Stimulated activated naive B cell treated with anti-CD40 and anti-IgM and Interleukin-4, amounts not matched to agents 10 μg/mL and 1 μg/mL and 100 μg/mL, for 72 hours (primary cell): Measurements from ENCODE around the gene INSIG2.

Experiments used
- ATAC-seq, 2 donors: fragments of 150-1000 bp; cut with Tn5 transposase; replicated peaks; 2 replicates each; pipeline ENCODE4 v1.10.0; 2021; ENCODE audit warnings: moderate library complexity in 1 of 2
- DNase-seq: peaks from one replicate; pipeline ENCODE4 v3.0.0; 2021
- H3K27ac Mint-ChIP-seq: one replicate; pipeline ENCODE4 v1.8.0; 2022; ENCODE audit warnings: mild to moderate bottlenecking, mixed read lengths
- H3K27me3 Mint-ChIP-seq, 2 donors: one replicate each; pipeline ENCODE4 v1.8.0; 2022; ENCODE audit warnings: mixed read lengths in 2 of 2
- H3K36me3 Mint-ChIP-seq, 2 donors: one replicate each; pipeline ENCODE4 v1.8.0; 2022; ENCODE audit warnings: mixed read lengths in 2 of 2, mild to moderate bottlenecking in 1 of 2
- H3K4me1 Mint-ChIP-seq, 2 donors: one replicate each; pipeline ENCODE4 v1.8.0; 2022; ENCODE audit warnings: mixed read lengths in 2 of 2, mild to moderate bottlenecking in 1 of 2
- H3K4me3 Mint-ChIP-seq, 2 donors: one replicate each; pipeline ENCODE4 v1.8.0; 2022; ENCODE audit warnings: mild to moderate bottlenecking in 2 of 2, mixed read lengths in 2 of 2, moderate library complexity in 1 of 2
- H3K9me3 Mint-ChIP-seq, 2 donors: one replicate each; pipeline ENCODE4 v1.8.0; 2022; ENCODE audit warnings: mixed read lengths in 2 of 2, mild to moderate bottlenecking in 1 of 2

The INSIG2 gene

DNA sequence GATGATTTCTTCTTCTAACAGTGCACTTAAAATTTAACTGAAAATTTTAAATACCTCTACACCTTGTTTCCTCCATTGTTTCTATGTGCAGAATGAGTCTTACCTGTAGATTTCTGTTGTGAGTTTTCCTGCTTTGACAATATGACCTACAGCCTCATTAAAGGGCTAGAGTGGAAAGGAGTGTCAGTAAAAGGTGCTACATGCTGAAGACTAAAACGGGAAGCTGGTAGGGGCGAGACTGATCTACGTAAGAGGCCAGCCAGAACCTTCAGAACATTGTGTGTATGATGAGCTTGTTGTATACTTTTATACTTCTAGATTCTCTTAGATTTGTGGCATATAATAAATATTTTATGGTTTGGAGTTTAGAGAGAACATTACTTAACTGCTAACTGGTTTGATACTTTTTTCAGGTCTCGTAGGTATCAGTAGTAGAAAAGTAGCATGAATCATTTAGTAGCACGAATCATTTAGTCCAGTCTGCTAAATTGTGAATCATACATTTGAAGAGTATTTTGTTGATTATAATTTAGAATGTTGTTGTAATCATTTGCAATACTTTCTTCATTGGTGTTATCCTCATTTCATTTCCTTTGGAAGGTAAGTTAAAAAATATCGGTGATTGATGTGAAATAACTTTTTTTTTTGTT lies 14.3 kb downstream of the INSIG2 start:
- Mint-ChIP-seq H3K9me3 (no peaks in the 10 kb centered on the region), H3K4me1 (peaks cover 13 to 20% of the 10 kb centered on the region in 2 donors), H3K27me3 (no peaks in the 10 kb centered on the region), H3K4me3 (no peak overlapping the region), H3K27ac (no peak overlapping the region), H3K36me3 (peaks cover 19 to 25% of the 10 kb centered on the region in 2 donors)
- DNase-seq (no peak), ATAC-seq (no peak)

DNA sequence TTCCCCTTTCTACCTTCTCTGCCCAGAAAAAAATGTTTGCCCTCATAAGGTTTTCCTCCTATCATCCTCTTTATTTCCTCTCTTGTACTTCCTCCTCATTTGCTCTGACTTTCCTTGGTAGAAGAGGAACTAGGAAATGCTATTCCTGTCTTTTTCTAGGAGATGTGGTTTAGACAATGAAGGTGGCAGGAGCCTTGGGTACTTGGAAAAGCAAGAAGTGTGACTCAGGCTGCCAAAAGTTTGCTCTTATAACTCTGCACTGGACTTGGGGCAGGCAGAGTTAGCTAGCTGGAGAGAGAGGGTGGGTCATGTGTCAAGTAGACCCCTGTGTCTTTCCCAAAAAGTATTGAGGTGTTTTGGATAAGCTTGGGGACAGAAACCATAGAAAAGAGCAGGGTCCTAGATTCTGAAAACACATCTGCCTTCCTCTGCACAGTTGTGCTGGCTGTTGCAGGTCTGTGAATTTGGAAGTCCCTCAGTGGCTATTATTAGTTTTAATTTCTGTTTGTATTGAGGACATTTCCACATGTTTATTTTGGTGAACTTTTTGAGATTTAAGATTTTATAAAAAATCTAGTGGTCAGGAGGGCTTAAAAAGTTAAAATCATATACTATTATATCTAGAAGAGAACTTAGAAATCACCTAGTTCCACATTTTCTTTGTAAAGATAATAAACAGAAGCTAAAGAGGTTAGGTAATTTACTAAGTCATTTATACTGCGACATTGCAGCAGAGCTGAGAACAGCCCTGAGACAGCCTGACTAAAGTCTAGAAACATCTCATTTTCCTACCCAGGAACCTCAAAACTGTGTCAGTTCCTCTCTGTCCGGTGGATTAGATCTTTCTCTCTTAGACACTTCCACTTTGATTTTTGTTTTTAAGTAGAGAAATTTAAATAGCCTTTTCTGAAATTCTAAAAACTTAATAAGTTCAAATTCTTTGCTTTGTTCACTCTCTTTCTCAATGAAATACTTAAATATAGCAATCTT lies 16.0 kb downstream of the INSIG2 start:
- DNase-seq: no peak
- peaks cover 21 to 27% of the 10 kb centered on the region in 2 donors for H3K36me3 Mint-ChIP-seq
- no peaks in the 10 kb centered on the region for H3K27me3 Mint-ChIP-seq
- peaks cover 8 to 13% of the 10 kb centered on the region in 2 donors for H3K4me1 Mint-ChIP-seq
- peak overlapping the region; percentile 4 for H3K27ac Mint-ChIP-seq
- peak overlapping the region; percentile 37 to 45 for H3K4me3 Mint-ChIP-seq
- peak; percentile 100 for ATAC-seq
- no peaks in the 10 kb centered on the region for H3K9me3 Mint-ChIP-seq

DNA sequence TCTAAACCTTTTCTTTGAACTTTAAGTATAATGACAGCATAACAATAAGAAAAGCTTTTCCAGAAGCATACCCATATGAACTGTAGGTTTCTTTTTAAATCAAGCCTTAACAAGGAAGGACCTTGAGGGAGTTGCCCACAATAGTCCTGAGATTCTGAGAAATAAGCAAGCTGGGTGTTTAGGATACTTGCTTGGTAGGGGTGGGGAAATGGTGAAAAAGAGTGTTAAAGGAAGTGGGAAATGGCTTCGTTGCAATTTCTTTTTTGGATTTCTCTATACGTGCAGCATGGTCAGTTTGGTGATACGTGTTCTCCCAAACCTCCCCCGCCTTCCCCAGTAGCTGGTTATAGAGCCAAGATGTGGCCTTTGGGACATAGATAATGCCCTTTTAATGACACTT lies 17.2 kb downstream of the INSIG2 start:
- Mint-ChIP-seq H3K4me3 (no peak overlapping the region), H3K36me3 (peaks cover 19 to 30% of the 10 kb centered on the region in 2 donors), H3K27me3 (no peaks in the 10 kb centered on the region), H3K4me1 (peaks cover 7 to 8% of the 10 kb centered on the region in 2 donors), H3K27ac (no peak overlapping the region), H3K9me3 (no peaks in the 10 kb centered on the region)
- no peak for ATAC-seq
- no peak for DNase-seq

DNA sequence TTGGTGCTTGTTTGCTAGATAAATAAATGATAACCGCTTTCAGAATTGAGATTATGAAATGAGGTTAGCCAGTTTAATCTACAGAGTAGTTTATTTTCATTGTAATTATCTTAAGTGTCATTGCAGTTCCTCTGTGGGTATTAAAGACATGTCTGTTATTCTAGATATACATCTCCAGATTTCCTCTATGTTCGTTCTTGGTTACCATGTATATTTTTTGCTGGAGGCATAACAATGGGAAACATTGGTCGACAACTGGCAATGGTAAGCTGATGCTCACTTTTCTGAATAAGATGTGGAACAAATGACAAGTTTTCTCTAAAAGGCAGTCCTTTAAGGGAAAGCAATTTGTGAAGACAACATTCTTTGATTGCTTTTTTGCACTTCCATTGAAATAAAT lies 18.7 kb downstream of the INSIG2 start:
- H3K9me3 Mint-ChIP-seq: no peaks in the 10 kb centered on the region
- H3K36me3 Mint-ChIP-seq: peaks cover 25 to 37% of the 10 kb centered on the region in 2 donors

DNA sequence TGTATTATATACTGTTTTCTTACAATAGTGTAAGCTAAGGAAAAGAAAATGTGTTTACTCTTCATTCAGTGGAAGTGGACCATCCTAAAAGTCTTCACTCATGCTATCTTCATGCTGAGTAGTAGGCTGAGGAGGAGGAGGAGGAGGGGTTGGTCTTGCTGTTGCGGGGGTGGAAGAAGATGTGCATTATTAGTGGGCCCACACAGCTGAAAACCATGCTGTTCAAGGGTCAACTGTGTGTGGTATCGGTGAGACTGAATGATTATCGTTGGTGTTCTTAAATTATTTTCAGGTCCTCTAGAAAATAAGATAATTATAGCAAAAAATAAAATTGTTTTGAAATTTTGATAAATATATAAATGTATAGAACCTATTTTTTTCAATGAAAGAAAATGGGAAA lies 22.0 kb downstream of the INSIG2 start:
- no peak for DNase-seq
- Mint-ChIP-seq H3K36me3 (peaks cover 27 to 32% of the 10 kb centered on the region in 2 donors), H3K4me3 (no peak overlapping the region), H3K27ac (no peak overlapping the region), H3K4me1 (peaks cover 4 to 6% of the 10 kb centered on the region in 2 donors), H3K27me3 (no peaks in the 10 kb centered on the region), H3K9me3 (no peaks in the 10 kb centered on the region)
- ATAC-seq: no peak

More for the DNA sequence above, 18.7 kb downstream of the INSIG2 start:
- ATAC-seq (no peak), DNase-seq (no peak)
- Mint-ChIP-seq H3K27me3 (no peaks in the 10 kb centered on the region), H3K4me1 (peaks cover 7 to 8% of the 10 kb centered on the region in 2 donors), H3K27ac (no peak overlapping the region), H3K4me3 (no peak overlapping the region)

DNA sequence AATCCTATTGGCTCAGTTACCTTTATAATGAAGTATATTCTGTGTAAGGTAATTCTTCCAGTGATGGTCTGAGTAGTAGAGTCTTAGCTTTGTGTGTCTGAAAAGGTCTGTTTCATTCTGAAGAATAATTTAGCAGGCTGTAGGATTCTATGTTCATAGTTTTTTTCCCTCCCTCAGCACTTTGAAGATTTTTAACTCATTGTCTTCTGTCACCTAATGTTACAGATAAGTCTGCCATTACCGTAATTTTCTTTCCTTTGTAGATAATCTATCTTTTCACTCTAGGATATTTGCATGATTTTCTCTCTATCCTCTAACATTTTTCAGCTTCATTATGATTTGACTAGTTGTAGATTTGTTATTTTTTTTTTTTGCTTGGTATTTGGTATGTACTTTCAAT lies 22.7 kb downstream of the INSIG2 start:
- Mint-ChIP-seq H3K4me3 (no peak overlapping the region), H3K27me3 (no peaks in the 10 kb centered on the region), H3K4me1 (peaks cover 4 to 6% of the 10 kb centered on the region in 2 donors), H3K27ac (no peak overlapping the region), H3K36me3 (peaks cover 27 to 34% of the 10 kb centered on the region in 2 donors), H3K9me3 (no peaks in the 10 kb centered on the region)
- DNase-seq (no peak), ATAC-seq (no peak)

DNA sequence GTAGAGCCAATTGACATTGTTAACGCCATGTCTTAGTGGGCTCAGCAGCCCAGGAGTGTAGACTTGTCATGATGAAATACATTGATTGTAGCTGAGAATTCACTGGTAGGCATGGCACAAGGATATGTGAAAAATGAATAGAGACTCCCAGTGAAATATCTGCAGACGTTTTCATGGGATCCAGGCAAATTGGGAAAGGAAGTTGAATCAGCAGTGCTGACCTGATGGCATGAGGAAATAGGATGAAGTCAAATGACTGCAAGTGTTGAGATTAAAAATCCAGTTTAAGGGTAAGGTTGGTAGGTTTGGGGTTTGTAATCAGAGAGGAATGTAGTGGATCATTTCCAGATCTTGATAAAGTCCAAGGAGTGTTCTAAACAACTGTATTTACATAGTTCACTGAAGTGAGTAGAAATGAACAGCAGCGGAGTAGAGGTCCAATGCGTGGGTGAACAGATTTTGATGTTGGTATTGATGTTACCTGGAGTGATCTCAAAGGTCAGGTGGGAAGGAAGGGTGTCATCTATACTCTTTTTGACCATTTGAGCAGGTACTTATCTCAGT lies 24.6 kb downstream of the INSIG2 start:
- H3K9me3 Mint-ChIP-seq: no peaks in the 10 kb centered on the region
- ATAC-seq: no peak
- peaks cover 27 to 34% of the 10 kb centered on the region in 2 donors for H3K36me3 Mint-ChIP-seq
- peaks cover 4 to 6% of the 10 kb centered on the region in 2 donors for H3K4me1 Mint-ChIP-seq
- peak overlapping the region; percentile 31 for H3K27ac Mint-ChIP-seq
- no peak overlapping the region for H3K4me3 Mint-ChIP-seq
- no peaks in the 10 kb centered on the region for H3K27me3 Mint-ChIP-seq
- no peak for DNase-seq

DNA sequence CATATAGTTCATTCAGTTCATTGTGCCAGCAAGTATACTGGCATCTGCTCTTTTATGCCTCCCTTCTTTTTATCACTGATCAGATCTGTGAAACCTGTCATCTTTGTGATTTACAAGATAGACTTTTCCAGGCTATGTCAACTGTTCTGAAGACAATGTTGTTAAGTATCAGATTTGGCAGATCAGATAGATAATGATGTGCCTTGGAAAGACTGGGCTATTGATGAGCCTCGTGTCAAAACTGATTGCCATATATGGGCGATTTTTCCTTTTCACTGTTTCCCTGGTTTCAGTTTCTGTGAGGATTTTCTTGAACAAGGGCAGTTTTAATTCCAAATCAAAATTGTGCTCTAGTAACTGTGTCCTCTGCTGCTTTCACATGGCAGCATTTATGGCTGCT lies 26.6 kb downstream of the INSIG2 start:
- peaks cover 9 to 16% of the 10 kb centered on the region in 2 donors for H3K4me1 Mint-ChIP-seq
- H3K27me3 Mint-ChIP-seq: no peaks in the 10 kb centered on the region
- no peak overlapping the region for H3K27ac Mint-ChIP-seq
- no peak overlapping the region for H3K4me3 Mint-ChIP-seq
- no peak for ATAC-seq
- H3K9me3 Mint-ChIP-seq: no peaks in the 10 kb centered on the region
- no peak for DNase-seq
- peaks cover 22 to 29% of the 10 kb centered on the region in 2 donors for H3K36me3 Mint-ChIP-seq

DNA sequence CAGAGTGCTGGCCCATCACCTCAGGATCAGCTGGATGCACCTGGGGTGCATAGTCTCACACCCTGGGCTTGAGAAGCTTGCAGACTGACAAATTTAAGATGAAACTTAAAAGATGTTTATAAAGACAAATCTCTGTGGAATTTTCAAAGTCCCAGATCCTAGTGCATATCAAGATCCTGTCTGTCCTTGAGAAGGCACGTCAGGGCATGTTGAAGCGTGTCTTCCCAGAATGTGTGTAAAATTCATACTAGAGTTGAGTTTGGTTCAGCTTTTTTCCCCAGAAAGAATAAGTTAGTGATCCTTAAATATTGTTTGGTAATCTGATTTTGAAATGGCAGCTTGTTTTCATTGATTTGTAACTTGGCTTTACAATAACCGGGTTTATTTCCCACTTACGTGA lies 27.5 kb downstream of the INSIG2 start:
- ATAC-seq: no peak
- Mint-ChIP-seq H3K27me3 (no peaks in the 10 kb centered on the region), H3K9me3 (no peaks in the 10 kb centered on the region), H3K36me3 (peaks cover 21 to 25% of the 10 kb centered on the region in 2 donors), H3K4me1 (peaks cover 9 to 16% of the 10 kb centered on the region in 2 donors), H3K4me3 (no peak overlapping the region), H3K27ac (no peak overlapping the region)
- no peak for DNase-seq

DNA sequence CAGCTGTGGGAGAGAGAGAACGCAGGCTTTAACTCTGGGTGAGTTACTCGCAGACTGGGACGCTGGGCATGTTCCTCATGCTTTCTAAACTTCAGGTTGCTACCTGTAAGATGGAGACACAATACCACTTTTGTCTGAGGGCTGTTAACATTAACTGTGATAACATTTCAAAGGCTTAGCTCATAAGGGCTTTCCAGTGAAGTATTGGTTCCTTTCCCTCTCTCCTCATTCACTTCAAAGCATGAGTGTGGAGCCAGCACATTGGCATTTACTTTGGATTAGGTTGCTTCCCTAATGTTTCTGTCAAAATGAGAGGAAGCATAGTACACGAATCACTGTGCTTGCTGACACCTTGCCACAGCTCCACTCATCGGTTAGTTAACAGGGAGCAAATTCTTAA lies 30.2 kb downstream of the INSIG2 start:
- no peak for DNase-seq
- no peaks in the 10 kb centered on the region for H3K27me3 Mint-ChIP-seq
- H3K4me1 Mint-ChIP-seq: peaks cover 9 to 35% of the 10 kb centered on the region in 2 donors
- ATAC-seq: no peak
- no peak overlapping the region for H3K4me3 Mint-ChIP-seq
- H3K9me3 Mint-ChIP-seq: no peaks in the 10 kb centered on the region
- no peak overlapping the region for H3K27ac Mint-ChIP-seq
- peaks cover 6 to 8% of the 10 kb centered on the region in 2 donors for H3K36me3 Mint-ChIP-seq

DNA sequence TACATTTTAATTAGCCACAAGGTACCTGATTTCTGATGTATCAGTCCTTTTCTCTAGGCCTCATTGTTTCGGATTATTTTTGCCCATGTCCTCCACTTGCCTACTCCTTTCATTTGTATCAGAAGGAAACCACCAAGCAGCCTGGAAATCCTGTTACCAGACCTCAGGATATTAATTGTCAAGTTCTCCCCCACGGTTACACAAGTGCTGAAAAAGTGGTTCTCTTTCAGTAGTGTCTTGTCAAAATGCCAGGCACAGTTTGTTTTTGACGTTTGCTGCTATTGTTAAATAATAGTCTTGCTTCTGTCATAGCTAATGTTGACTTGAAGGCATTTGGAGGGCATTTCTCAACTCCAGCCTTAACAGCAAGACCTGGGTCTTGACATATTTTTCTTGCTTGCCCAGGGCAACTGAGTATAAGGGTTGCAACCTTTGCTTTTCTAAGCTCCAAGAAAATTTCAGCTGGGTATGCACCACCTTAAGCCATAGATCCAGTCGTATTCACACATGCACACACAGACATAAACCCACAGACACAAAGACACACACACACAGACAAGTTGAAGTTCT lies 31.0 kb downstream of the INSIG2 start:
- Mint-ChIP-seq H3K27me3 (no peaks in the 10 kb centered on the region), H3K36me3 (peaks cover 6 to 8% of the 10 kb centered on the region in 2 donors), H3K9me3 (no peaks in the 10 kb centered on the region), H3K4me1 (peaks cover 10 to 29% of the 10 kb centered on the region in 2 donors), H3K4me3 (no peak overlapping the region), H3K27ac (peak overlapping the region; percentile 42)
- ATAC-seq (no peak), DNase-seq (no peak)

DNA sequence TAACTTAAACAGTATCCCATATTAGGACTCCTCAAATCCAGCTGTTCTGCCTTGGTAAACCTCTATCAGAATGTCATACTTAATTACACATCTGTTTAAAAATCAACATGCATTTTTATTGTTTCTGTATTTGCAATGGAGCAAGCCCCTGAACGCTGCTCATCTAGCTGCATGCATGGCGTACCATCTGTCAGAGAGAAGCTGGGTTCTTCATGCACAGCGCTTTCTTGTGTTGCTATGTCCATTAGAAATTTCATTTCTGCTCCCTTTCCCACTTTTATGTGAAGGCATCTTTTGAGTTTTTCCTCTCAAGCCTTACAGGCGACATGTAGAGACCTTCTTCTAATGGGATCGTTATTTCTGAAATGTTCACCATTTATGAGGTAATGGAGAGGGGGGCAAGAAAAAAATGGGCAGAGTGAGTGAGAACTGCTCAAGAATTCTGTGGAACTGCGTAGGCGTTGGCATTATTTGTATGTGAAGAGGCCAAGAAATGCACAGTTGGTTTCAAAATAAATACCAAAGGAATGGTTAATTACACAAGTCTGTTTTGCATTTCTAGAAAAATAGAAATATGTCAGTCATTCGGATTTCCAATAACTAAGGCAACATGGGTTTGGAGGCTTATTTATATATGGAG lies 31.6 kb downstream of the INSIG2 start:
- Mint-ChIP-seq H3K4me3 (no peak overlapping the region), H3K9me3 (no peaks in the 10 kb centered on the region), H3K36me3 (peaks cover 6 to 8% of the 10 kb centered on the region in 2 donors), H3K27ac (no peak overlapping the region), H3K4me1 (peaks cover 11 to 29% of the 10 kb centered on the region in 2 donors), H3K27me3 (no peaks in the 10 kb centered on the region)
- no peak for ATAC-seq
- no peak for DNase-seq

DNA sequence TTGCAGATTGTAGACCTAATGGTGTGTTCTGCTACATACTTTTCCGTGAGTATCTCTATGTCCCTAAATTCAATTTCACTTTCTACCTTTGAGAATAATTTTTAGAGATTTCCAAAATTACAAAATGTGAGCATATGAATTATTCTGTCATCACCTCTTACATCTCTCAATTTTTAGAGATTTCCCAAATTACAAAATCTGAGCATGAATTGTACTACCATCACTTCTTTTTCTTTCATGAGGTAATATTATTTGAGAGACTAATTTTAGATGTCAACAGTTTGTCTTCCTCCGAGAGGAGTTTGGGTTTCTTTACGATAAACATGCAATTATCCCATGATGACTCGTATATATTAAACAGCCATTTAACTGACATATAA lies 32.1 kb downstream of the INSIG2 start:
- no peak for DNase-seq
- H3K9me3 Mint-ChIP-seq: no peaks in the 10 kb centered on the region
- H3K27ac Mint-ChIP-seq: no peak overlapping the region
- peaks cover 0 to under 1% of the 10 kb centered on the region in 2 donors for H3K27me3 Mint-ChIP-seq
- peaks cover 11 to 29% of the 10 kb centered on the region in 2 donors for H3K4me1 Mint-ChIP-seq
- ATAC-seq: no peak
- no peak overlapping the region for H3K4me3 Mint-ChIP-seq
- peaks cover 6 to 8% of the 10 kb centered on the region in 2 donors for H3K36me3 Mint-ChIP-seq

DNA sequence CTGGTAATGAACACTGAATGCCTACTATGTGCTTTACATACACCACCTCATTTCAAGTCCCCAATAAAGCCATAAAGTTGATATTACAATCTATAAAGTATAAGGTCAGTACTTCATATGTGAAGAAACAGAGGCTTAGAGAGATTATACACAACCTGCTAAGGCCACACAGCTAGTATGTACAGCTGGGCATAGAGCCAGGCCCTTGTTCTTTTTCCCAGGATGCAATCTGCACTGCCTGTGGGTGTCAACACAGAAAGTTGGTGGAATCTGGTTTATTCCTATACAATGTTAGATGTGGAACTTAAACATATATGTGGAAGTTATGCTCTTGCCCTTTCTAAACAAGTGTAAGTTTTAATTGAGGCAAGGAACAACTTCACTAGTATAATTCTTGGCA lies 32.8 kb downstream of the INSIG2 start:
- H3K27me3 Mint-ChIP-seq: peaks cover 0 to 7% of the 10 kb centered on the region in 2 donors

More for the DNA sequence above, 32.8 kb downstream of the INSIG2 start:
- H3K9me3 Mint-ChIP-seq: no peaks in the 10 kb centered on the region
- no peak overlapping the region for H3K4me3 Mint-ChIP-seq
- DNase-seq (no peak), ATAC-seq (no peak)
- peaks cover 6% of the 10 kb centered on the region in 2 donors for H3K36me3 Mint-ChIP-seq
- peaks cover 11 to 29% of the 10 kb centered on the region in 2 donors for H3K4me1 Mint-ChIP-seq
- H3K27ac Mint-ChIP-seq: no peak overlapping the region
